GM19193 (cell line): ENCODE measurements around the gene RNF34.

Source experiments
- POLR2A ChIP-seq: IDR thresholded peaks from 4 replicates; pipeline ENCODE4 v1.6.1; 2011; ENCODE audit not compliant: insufficient read depth, insufficient read length; ENCODE audit errors: extremely low read depth

The RNF34 gene

GRCh38 chr12:121446750-121447149 is 46.8 kb downstream of the RNF34 start:
- no peak for TF ChIP-seq POLR2A

GRCh38 chr12:121448771-121449315 is 48.9 kb downstream of the RNF34 start:
- TF ChIP-seq POLR2A = no peak

DNA sequence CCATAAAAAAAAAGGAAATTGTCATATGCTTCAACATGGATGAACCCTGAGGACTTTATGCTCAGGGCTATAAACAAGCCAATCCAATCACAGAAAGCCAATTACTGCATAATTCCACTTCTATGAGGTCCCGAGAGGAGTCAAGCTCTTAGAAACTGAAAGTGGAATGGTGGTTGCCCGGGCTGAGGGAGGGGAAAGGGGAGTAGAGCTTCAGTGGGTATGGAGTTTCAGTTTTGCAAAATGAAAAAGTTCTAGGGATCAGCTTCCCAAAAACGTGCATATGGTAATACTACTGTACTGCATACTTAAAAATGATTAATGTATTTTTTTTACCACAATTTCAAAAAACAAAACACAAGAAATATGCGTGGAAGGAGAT is 52.0 kb downstream of the RNF34 start:
- TF ChIP-seq POLR2A = no peak

GRCh38 chr12:121452340-121452984 is 52.5 kb downstream of the RNF34 start:
- TF ChIP-seq POLR2A = no peak

DNA sequence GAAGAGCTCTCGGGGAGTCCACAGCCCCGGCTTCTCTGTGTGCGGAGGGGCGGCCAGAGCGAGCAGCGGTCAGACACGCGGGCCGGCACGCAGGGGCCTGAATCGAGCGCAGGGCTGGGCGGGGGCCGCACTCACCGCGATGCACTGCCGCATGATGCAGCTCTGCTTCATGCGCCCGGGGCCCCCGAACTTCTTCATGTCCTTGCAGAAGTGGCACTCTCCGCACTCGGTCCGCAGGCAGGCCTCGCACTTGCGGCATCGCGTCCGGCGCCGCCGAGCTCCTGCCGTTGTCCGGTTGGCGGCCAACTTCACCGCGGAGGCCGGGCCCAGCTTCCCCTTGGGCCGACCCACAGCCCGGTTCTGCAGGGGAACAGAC is 53.1 kb downstream of the RNF34 start:
- TF ChIP-seq POLR2A = no peak

GRCh38 chr12:121453629-121454028 is 53.7 kb downstream of the RNF34 start:
- no peak for TF ChIP-seq POLR2A

GRCh38 chr12:121454921-121455320 is 55.0 kb downstream of the RNF34 start:
- no peak for TF ChIP-seq POLR2A

GRCh38 chr12:121455766-121456420 is 56.0 kb downstream of the RNF34 start:
- no peak for TF ChIP-seq POLR2A

- no peak for TF ChIP-seq POLR2A
These were observed 56.6 kb downstream of the RNF34 start for GRCh38 chr12:121456551-121456950.

GRCh38 chr12:121461048-121461447 is 61.1 kb downstream of the RNF34 start:
- no peak for TF ChIP-seq POLR2A

- no peak for TF ChIP-seq POLR2A
These were observed 64.4 kb downstream of the RNF34 start for GRCh38 chr12:121464331-121464730.

GRCh38 chr12:121465921-121466793 is 66.2 kb downstream of the RNF34 start:
- TF ChIP-seq POLR2A = no peak

DNA sequence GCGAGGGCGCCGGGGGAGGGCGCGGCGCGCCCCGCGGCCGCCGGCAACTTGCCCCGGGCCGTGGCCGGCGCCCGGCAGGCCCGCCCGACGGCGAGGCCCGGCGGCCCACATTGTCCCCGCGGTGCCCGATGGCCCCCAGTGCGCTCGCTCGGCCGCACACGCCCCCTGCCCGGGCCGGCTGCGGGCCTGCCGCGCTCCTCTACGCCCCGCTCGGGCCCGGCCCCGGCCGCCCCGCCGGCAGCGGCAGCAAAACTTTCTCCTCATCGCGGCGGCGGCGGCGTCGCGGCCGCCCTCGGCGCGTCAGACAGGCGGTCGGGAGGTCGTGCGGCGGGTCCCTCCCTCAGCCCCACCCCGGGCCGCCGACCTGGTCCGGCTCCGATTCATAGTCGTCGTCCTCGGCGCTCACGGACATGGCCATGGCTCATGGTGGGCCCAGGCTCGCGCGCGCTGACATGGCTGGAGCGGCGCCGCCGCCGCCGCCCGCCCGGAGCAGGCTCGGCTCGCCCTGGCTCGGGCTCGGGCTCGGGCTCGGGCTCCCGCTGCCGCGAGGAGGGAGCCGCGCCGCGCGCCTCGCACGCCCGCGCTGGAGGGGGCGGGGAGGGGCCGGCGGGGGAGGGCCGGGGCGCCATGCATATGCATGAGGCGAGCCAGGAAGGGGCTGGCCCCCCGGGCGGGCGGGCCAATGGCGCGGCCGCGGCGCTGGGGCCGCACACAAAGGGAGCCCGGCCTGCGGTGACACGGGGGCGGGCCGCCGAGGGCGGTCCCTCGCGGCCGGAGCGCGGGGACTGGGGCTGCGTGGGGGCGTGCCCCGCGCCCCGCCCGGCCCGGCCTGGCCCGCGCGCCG is 67.1 kb downstream of the RNF34 start:
- TF ChIP-seq POLR2A = peak; percentile 40

- TF ChIP-seq POLR2A = peak; percentile 35
These were observed 68.0 kb downstream of the RNF34 start for GRCh38 chr12:121467638-121468498.
